Measurements from ENCODE around the gene UQCC2. TPM values are rescaled to one million over a fixed set of nuclear protein-coding genes. Genes with fewer than 3 reads are reported as not detected.

Gene UQCC2
- total RNA-seq, 1 experiment from 2014 or later, result 49.0 TPM

- DNase-seq (ENCODE audit: low spot score), result no peak
These were observed 34.3 kb downstream of the UQCC2 start for GRCh38 chr6:33677143-33677660.

- DNase-seq (ENCODE audit: low spot score), result no peak
These were observed 34.9 kb downstream of the UQCC2 start for GRCh38 chr6:33676416-33677142.

GRCh38 chr6:33675968-33676367 is 35.5 kb downstream of the UQCC2 start:
- no peak for DNase-seq (ENCODE audit: low spot score)

- DNase-seq (ENCODE audit: low spot score), result no peak
These were observed 37.6 kb downstream of the UQCC2 start for GRCh38 chr6:33673851-33674250.

- peak; percentile 78 for DNase-seq (ENCODE audit: low spot score)
These were observed 38.7 kb downstream of the UQCC2 start for GRCh38 chr6:33672808-33673207.

GRCh38 chr6:33671744-33672072 is 39.8 kb downstream of the UQCC2 start:
- DNase-seq (ENCODE audit: low spot score), result no peak

GRCh38 chr6:33670971-33671743 is 40.3 kb downstream of the UQCC2 start:
- no peak for DNase-seq (ENCODE audit: low spot score)

GRCh38 chr6:33670086-33670660 is 41.3 kb downstream of the UQCC2 start:
- DNase-seq (ENCODE audit: low spot score), result no peak

GRCh38 chr6:33668914-33669313 is 42.6 kb downstream of the UQCC2 start:
- DNase-seq (ENCODE audit: low spot score), result peak; percentile 86

- no peak for DNase-seq (ENCODE audit: low spot score)
These were observed 43.2 kb downstream of the UQCC2 start for GRCh38 chr6:33668328-33668727.

GRCh38 chr6:33667776-33668175 is 43.7 kb downstream of the UQCC2 start:
- no peak for DNase-seq (ENCODE audit: low spot score)

- no peak for DNase-seq (ENCODE audit: low spot score)
These were observed 44.4 kb downstream of the UQCC2 start for GRCh38 chr6:33667072-33667471.

- DNase-seq (ENCODE audit: low spot score), result no peak
These were observed 45.5 kb downstream of the UQCC2 start for GRCh38 chr6:33665957-33666356.

GRCh38 chr6:33664506-33665057 is 46.9 kb downstream of the UQCC2 start:
- DNase-seq (ENCODE audit: low spot score), result no peak

GRCh38 chr6:33663727-33664449 is 47.6 kb downstream of the UQCC2 start:
- DNase-seq (ENCODE audit: low spot score), result no peak

- no peak for DNase-seq (ENCODE audit: low spot score)
These were observed 48.5 kb downstream of the UQCC2 start for GRCh38 chr6:33663028-33663427.

GRCh38 chr6:33662318-33662717 is 49.2 kb downstream of the UQCC2 start:
- no peak for DNase-seq (ENCODE audit: low spot score)

- no peak for DNase-seq (ENCODE audit: low spot score)
These were observed 50.2 kb downstream of the UQCC2 start for GRCh38 chr6:33661106-33661838.

- no peak for DNase-seq (ENCODE audit: low spot score)
These were observed 51.5 kb downstream of the UQCC2 start for GRCh38 chr6:33659986-33660385.

GRCh38 chr6:33658982-33659689 is 52.4 kb downstream of the UQCC2 start:
- DNase-seq (ENCODE audit: low spot score), result no peak

Data from HT-29 (cell line).